ENCODE data around the gene MLLT10. TPM values are rescaled to one million over a fixed set of nuclear protein-coding genes. Genes with fewer than 3 reads are reported as not detected.

MLLT10 gene
- total RNA-seq, 1 experiment from 2014 or later, result 83.6 TPM

DNA sequence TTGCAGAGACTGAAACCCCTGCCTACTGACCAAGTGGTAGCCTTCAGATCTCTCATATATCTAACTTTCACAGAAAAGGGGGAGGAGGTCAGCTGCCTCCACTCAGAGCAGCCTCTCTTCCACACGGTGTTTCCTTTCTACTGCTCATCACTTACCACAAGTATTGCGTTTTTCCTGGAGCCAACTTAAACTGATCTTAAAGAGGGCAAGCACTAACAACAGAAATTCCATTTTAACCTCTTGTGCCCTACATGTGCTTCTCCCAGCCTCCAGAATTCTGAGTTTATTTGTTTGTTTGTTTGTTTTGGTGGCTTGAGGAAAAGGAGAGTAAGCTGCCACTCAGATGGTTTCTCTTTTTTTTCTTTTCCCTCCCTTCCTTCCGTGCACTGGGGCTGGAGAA, 27.7 kb upstream of the MLLT10 start:
- no peaks in the 10 kb centered on the region for H3K79me2 ChIP-seq (ENCODE audit: low read length)
- no peak overlapping the region for H3K4me3 ChIP-seq (ENCODE audit: low read length)
- H3K4me2 ChIP-seq (ENCODE audit: low read depth, low read length, poor library complexity, severe bottlenecking), result no peak overlapping the region

DNA sequence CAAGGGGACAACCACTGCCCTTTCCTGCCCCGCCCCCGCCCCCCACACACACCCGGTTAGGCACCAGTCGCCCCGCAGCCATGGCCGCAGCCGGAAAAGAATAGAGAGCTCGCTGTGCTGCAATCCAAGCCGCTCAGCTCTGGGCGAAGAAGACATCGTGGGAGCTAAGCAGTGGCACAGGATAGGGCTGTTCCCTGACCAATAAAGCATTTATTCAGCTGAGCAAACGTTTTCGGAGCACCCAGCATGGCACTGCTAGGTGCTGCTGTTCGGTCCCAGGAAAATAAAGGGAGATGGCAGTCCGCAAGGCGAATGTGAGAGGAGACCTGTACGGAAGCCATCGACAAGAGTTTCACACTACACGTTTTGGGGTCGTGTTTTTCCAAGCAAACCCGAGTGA, 26.9 kb upstream of the MLLT10 start:
- Histone ChIP-seq H3K9ac (ENCODE audit: low read length) (no peak overlapping the region), H3K79me2 (ENCODE audit: low read length) (no peaks in the 10 kb centered on the region), H3K9me2 (replicated peaks; ENCODE audit: insufficient read depth, low read length) (no peaks in the 10 kb centered on the region), H4K20me1 (ENCODE audit: insufficient read depth, low read depth, low read length) (no peaks in the 10 kb centered on the region), H3K27me3 (ENCODE audit: low read length) (no peaks in the 10 kb centered on the region), H3K27ac (ENCODE audit: low read length) (no peak overlapping the region), H3K4me2 (ENCODE audit: low read depth, low read length, poor library complexity, severe bottlenecking) (no peak overlapping the region), H3K4me1 (ENCODE audit: low read length) (no peaks in the 10 kb centered on the region), H2AFZ (ENCODE audit: low read length) (no peak overlapping the region), H3K9me3 (ENCODE audit: low read length) (no peaks in the 10 kb centered on the region), H3K36me3 (ENCODE audit: insufficient read depth, low read length) (no peaks in the 10 kb centered on the region), H3K4me3 (ENCODE audit: low read length) (no peak overlapping the region)
- no peak for DNase-seq

More for the DNA sequence above, 27.7 kb upstream of the MLLT10 start:
- H3K9ac ChIP-seq (ENCODE audit: low read length), result no peak overlapping the region
- H3K27me3 ChIP-seq (ENCODE audit: low read length), result no peaks in the 10 kb centered on the region
- H3K9me3 ChIP-seq (ENCODE audit: low read length), result no peaks in the 10 kb centered on the region
- H3K36me3 ChIP-seq (ENCODE audit: insufficient read depth, low read length), result no peaks in the 10 kb centered on the region
- no peak for DNase-seq
- H3K9me2 ChIP-seq (replicated peaks; ENCODE audit: insufficient read depth, low read length), result no peaks in the 10 kb centered on the region
- H4K20me1 ChIP-seq (ENCODE audit: insufficient read depth, low read depth, low read length), result no peaks in the 10 kb centered on the region
- H3K27ac ChIP-seq (ENCODE audit: low read length), result no peak overlapping the region
- H2AFZ ChIP-seq (ENCODE audit: low read length), result no peak overlapping the region
- H3K4me1 ChIP-seq (ENCODE audit: low read length), result no peaks in the 10 kb centered on the region

DNA sequence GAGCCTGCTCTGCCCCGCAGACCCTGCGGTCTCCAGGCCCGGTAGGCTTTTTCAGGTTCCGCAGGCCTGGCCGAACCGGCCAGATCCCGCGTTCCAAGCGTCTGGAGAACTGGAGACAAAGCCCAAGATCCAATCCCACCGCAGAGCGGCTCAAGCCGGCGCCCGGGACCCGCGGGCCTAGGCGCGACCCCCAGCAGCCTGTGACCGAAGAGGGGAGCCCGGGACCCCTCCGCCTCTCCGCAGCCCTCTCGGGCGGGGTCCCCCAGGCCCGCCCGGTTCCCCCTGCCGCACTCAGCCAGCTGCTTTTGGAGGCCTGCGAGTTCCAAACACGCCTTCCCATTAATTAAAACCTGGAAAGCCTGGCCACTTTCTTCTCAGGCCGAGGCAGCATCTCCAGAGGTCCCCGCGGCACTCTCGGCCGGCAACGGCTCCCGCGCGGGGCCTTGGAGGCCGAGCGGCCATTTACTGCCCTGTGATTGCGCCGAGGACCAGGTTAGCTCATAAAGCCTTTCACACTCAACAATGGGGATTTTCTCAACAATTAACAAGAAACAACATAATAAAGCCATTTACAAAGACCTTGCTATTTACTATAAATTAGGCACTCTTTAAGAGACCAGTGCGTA, 25.2 kb upstream of the MLLT10 start:
- H3K9ac ChIP-seq (ENCODE audit: low read length), result no peak overlapping the region
- H3K9me3 ChIP-seq (ENCODE audit: low read length), result no peaks in the 10 kb centered on the region
- H2AFZ ChIP-seq (ENCODE audit: low read length), result no peak overlapping the region
- H3K79me2 ChIP-seq (ENCODE audit: low read length), result no peaks in the 10 kb centered on the region
- H3K27ac ChIP-seq (ENCODE audit: low read length), result no peak overlapping the region
- no peaks in the 10 kb centered on the region for H4K20me1 ChIP-seq (ENCODE audit: insufficient read depth, low read depth, low read length)
- H3K4me2 ChIP-seq (ENCODE audit: low read depth, low read length, poor library complexity, severe bottlenecking), result no peak overlapping the region
- no peaks in the 10 kb centered on the region for H3K9me2 ChIP-seq (replicated peaks; ENCODE audit: insufficient read depth, low read length)
- no peaks in the 10 kb centered on the region for H3K4me1 ChIP-seq (ENCODE audit: low read length)
- no peaks in the 10 kb centered on the region for H3K27me3 ChIP-seq (ENCODE audit: low read length)
- no peak overlapping the region for H3K4me3 ChIP-seq (ENCODE audit: low read length)
- no peak for DNase-seq
- H3K36me3 ChIP-seq (ENCODE audit: insufficient read depth, low read length), result no peaks in the 10 kb centered on the region

DNA sequence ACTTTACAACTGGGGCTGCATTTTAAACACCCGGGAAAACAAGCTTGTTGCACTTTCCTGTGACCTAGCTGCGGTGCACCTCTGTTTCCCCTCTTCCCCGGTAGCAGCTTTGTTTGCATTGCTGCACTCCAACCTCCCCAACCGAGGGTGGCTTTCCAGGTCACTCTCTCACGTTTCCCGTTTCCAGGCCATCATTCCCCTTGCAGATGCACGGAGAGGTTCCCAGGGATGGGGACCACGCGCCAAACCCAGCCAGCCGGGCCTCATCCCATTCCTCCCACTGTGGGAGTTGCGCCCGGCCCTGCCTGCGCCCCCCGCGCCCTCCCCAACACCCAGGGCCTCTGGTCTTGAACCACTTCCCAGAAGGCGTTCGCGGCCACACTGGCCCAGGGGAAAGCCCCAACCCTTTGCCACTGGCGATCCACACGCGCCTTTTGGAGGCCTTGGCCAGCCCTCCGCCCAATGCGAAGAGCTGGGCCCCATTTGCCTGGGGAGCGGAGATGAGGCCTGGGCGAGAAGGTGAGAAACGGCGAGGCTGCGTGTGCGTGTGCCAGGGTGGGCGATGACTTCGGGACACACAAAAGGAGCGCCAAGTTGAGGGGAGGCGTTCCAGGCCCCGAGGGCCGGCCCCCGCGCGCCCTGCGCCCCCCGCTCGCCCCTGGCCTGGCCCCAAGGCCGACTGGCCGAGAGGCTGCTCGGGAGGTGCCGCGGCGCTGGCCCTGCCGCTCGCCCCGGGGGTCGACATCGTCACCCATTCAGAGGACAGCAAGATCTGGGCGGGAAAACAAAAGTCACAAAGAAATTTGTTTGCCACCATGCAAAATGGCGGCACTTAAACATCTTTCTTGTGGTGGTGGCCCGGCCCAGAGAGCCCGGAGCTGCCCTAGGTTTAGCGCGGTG, 24.4 kb upstream of the MLLT10 start:
- Histone ChIP-seq H3K4me3 (ENCODE audit: low read length) (no peak overlapping the region), H3K27me3 (ENCODE audit: low read length) (no peaks in the 10 kb centered on the region), H3K4me1 (ENCODE audit: low read length) (no peaks in the 10 kb centered on the region)

DNA sequence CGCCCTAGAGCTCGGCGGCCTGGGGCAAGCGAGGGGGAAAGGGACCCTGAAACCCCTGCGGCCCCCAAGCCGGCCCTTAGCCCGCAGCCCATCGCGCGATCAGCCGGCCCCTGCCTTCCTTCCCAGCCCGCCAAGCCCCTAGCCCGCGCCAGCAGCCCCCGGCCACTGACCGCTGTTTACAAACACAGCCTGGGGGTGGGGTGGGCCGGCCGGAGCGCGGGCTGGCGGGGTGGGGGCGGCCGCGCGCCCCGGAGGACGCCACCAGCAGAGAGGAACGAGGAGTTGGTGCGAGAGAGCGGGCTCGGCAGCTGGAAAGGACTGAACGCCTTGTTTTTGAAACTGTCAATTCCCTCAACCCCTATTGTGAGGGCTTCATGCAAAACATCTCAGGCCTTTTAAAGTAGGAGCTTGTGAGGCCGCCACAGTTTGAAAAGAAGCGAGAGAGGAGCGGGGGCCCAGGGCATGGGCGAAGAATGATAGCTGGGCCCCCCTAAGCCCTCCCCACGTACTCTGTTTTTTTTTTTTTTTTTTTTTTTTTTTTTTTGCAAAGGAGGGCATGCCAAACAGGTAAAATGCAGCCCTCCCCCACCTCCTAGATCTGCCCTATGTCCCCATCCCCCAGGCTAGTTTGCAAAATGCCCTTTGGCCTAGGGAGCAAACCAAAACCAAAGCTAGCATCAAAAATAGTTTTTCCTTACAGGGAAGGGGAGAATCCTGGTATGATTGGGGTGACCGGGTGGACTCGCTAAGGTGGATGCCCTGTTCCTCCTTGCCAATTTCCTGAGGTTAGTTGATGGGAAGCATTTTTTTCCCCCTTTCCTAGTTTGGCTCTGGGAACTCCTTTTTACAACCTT, 23.6 kb upstream of the MLLT10 start:
- no peak overlapping the region for H3K4me3 ChIP-seq (ENCODE audit: low read length)
- no peaks in the 10 kb centered on the region for H4K20me1 ChIP-seq (ENCODE audit: insufficient read depth, low read depth, low read length)
- H3K27ac ChIP-seq (ENCODE audit: low read length), result no peak overlapping the region
- H3K79me2 ChIP-seq (ENCODE audit: low read length), result no peaks in the 10 kb centered on the region
- DNase-seq, result no peak
- H3K9ac ChIP-seq (ENCODE audit: low read length), result no peak overlapping the region
- H3K36me3 ChIP-seq (ENCODE audit: insufficient read depth, low read length), result no peaks in the 10 kb centered on the region
- H3K4me1 ChIP-seq (ENCODE audit: low read length), result no peaks in the 10 kb centered on the region
- H3K27me3 ChIP-seq (ENCODE audit: low read length), result no peaks in the 10 kb centered on the region
- H2AFZ ChIP-seq (ENCODE audit: low read length), result no peak overlapping the region
- H3K9me2 ChIP-seq (replicated peaks; ENCODE audit: insufficient read depth, low read length), result no peaks in the 10 kb centered on the region
- no peaks in the 10 kb centered on the region for H3K9me3 ChIP-seq (ENCODE audit: low read length)
- no peak overlapping the region for H3K4me2 ChIP-seq (ENCODE audit: low read depth, low read length, poor library complexity, severe bottlenecking)

More for the DNA sequence above, 24.4 kb upstream of the MLLT10 start:
- H3K36me3 ChIP-seq (ENCODE audit: insufficient read depth, low read length), result no peaks in the 10 kb centered on the region
- no peaks in the 10 kb centered on the region for H3K9me2 ChIP-seq (replicated peaks; ENCODE audit: insufficient read depth, low read length)
- H3K9me3 ChIP-seq (ENCODE audit: low read length), result no peaks in the 10 kb centered on the region
- no peak overlapping the region for H3K4me2 ChIP-seq (ENCODE audit: low read depth, low read length, poor library complexity, severe bottlenecking)
- no peak for DNase-seq
- no peak overlapping the region for H3K27ac ChIP-seq (ENCODE audit: low read length)
- no peaks in the 10 kb centered on the region for H4K20me1 ChIP-seq (ENCODE audit: insufficient read depth, low read depth, low read length)
- no peaks in the 10 kb centered on the region for H3K79me2 ChIP-seq (ENCODE audit: low read length)
- no peak overlapping the region for H3K9ac ChIP-seq (ENCODE audit: low read length)
- H2AFZ ChIP-seq (ENCODE audit: low read length), result no peak overlapping the region

DNA sequence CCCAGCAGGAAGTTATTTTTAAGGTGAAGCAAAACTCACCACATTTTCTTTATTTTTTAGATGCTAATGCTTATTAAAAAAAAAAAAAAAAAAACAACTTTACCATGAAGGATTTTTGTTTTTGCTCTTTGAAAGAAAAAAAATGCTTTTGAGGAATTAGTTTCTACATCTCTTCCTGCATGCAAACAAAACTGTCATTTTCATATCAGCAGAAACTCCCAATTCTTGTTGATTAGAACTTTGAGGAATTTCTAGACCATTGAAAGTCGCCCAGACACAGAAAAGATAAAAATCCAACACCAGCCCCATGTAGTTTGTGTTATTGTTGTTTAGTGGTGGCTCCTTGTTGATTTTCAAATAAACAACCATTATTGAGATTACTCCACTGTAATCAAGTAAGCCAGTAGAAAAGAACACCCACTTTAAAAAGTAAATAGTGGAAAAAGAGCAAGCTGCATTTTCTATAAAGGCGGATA, 22.9 kb upstream of the MLLT10 start:
- Histone ChIP-seq H3K4me2 (ENCODE audit: low read depth, low read length, poor library complexity, severe bottlenecking) (no peak overlapping the region), H3K36me3 (ENCODE audit: insufficient read depth, low read length) (no peaks in the 10 kb centered on the region), H3K79me2 (ENCODE audit: low read length) (no peaks in the 10 kb centered on the region), H3K9me3 (ENCODE audit: low read length) (no peaks in the 10 kb centered on the region), H3K4me1 (ENCODE audit: low read length) (peaks cover 3% of the 10 kb centered on the region), H4K20me1 (ENCODE audit: insufficient read depth, low read depth, low read length) (no peaks in the 10 kb centered on the region), H3K27me3 (ENCODE audit: low read length) (no peaks in the 10 kb centered on the region), H3K9ac (ENCODE audit: low read length) (no peak overlapping the region), H3K9me2 (replicated peaks; ENCODE audit: insufficient read depth, low read length) (no peaks in the 10 kb centered on the region), H3K27ac (ENCODE audit: low read length) (no peak overlapping the region), H3K4me3 (ENCODE audit: low read length) (no peak overlapping the region), H2AFZ (ENCODE audit: low read length) (no peak overlapping the region)
- DNase-seq, result no peak

DNA sequence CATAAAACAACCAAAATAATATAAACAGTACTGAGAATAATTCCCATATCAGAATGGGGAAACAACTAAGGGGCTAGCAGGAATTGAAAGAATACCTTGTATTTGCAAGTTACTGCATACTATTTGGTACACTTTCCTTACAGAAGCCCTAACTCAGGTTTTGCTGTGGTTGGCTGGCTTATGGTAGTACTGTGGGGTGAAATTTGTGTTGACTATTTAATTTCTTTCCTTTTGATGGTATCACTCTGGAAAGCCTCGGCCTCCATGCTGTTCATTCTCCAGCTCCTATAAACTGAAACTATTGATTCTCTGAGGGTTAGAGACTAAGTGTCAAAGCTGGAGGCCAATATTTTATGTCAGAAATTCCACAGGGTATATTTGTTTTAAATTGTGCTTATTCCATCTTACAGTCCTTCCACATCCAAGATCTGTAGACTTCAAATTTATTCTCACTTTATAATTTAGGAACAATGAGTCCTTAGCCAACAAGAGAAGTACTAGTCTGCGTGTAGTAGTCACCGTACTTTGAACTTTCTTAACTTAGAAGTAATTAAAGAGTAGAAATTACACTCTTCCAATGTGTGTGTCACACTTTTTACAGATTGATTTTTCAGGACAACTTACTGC, 22.0 kb upstream of the MLLT10 start:
- no peak overlapping the region for H3K4me2 ChIP-seq (ENCODE audit: low read depth, low read length, poor library complexity, severe bottlenecking)
- H3K27me3 ChIP-seq (ENCODE audit: low read length), result no peaks in the 10 kb centered on the region
- no peaks in the 10 kb centered on the region for H3K9me3 ChIP-seq (ENCODE audit: low read length)

More for the DNA sequence above, 22.0 kb upstream of the MLLT10 start:
- Histone ChIP-seq H2AFZ (ENCODE audit: low read length) (no peak overlapping the region), H3K27ac (ENCODE audit: low read length) (no peak overlapping the region), H3K4me3 (ENCODE audit: low read length) (no peak overlapping the region), H3K36me3 (ENCODE audit: insufficient read depth, low read length) (no peaks in the 10 kb centered on the region), H3K9ac (ENCODE audit: low read length) (no peak overlapping the region), H4K20me1 (ENCODE audit: insufficient read depth, low read depth, low read length) (no peaks in the 10 kb centered on the region), H3K9me2 (replicated peaks; ENCODE audit: insufficient read depth, low read length) (no peaks in the 10 kb centered on the region), H3K79me2 (ENCODE audit: low read length) (no peaks in the 10 kb centered on the region), H3K4me1 (ENCODE audit: low read length) (peaks cover 6% of the 10 kb centered on the region)
- DNase-seq, result no peak

Measured in Karpas-422 (cell line).